Testis (tissue), 3 donors: ENCODE data around the gene RBM45. TPM values are rescaled to one million over a fixed set of nuclear protein-coding genes. Genes with fewer than 3 reads are reported as not detected.

Experiments
- DNase-seq: peaks from one replicate; pipeline ENCODE4 v3.0.0-alpha.2; 2019
- H3K27ac ChIP-seq, 2 donors: fragments of 200-600 bp; sonication (generic); one replicate each; pipeline ENCODE4 v1.5.1; 2019
- H3K27me3 ChIP-seq: fragments of 200-600 bp; sonication (generic); one replicate; pipeline ENCODE4 v1.5.1; 2019
- H3K36me3 ChIP-seq: fragments of 200-600 bp; sonication (generic); one replicate; pipeline ENCODE4 v1.5.1; 2017; ENCODE audit warnings: low read depth; ENCODE audit errors: missing control alignments
- H3K4me1 ChIP-seq: fragments of 200-600 bp; sonication (generic); one replicate; pipeline ENCODE4 v1.5.1; 2019
- H3K4me3 ChIP-seq, 2 donors: fragments of 200-600 bp; sonication (generic); one replicate each; pipeline ENCODE4 v1.5.1; 2017 to 2019
- H3K9me3 ChIP-seq: fragments of 200-600 bp; sonication (generic); one replicate; pipeline ENCODE4 v1.5.1; 2017
- POLR2A ChIP-seq: fragments of 450-650 bp; IDR thresholded peaks from one replicate; pipeline ENCODE4 v1.6.1; 2017; ENCODE audit warnings: antibody characterized with exemption, mild to moderate bottlenecking, moderate library complexity
- WGBS, 2 donors: methylation state at CpG; one replicate each; pipeline ENCODE4 v1.1.5; 2018; 5-methylcytosine and 5-hydroxymethylcytosine counted together
- intact Hi-C: fragments of 100-400 bp; cut with DNase I; formaldehyde crosslinking; loops from one replicate; pipeline ENCODE4 v1.15.1; 2023; ENCODE audit warnings: low total_unique reads
- polyA plus RNA-seq: library from polyadenylated mRNA; stranded (reverse); fragments of 350-450 nt; fragmentation: Illumina TruSeq; extraction: RNeasy Lipid Tissue Mini Kit (QIAGEN cat#74804); gene quantifications from one replicate; pipeline ENCODE4 v1.2.3, GENCODE V29; 2014; ENCODE audit warnings: low read depth, low replicate concordance; ENCODE audit not compliant: insufficient read depth
- small RNA-seq, 2 donors: library from RNA; depleted of rRNA; stranded (forward); fragments of <200 nt; gene quantifications; one replicate each; pipeline ENCODE3, GENCODE V24; 2016
- total RNA-seq, 2 donors: library from RNA; depleted of rRNA; stranded (reverse); fragments of >200 nt; gene quantifications; one replicate each; pipeline ENCODE4 v1.2.3, GENCODE V29; 2016
- TF ChIP-seq, protein P1 (sequence below), 3 experiments: fragments of 450-650 bp in 2 of 3; fragments of 200-600 bp in 1 of 3; sonication (generic) in 1 of 3; IDR thresholded peaks; one replicate each; pipeline ENCODE4 v1.5.1; 2016 to 2019; ENCODE audit warnings: antibody characterized with exemption in 3 of 3, mild to moderate bottlenecking in 2 of 3, moderate library complexity in 1 of 3

The RBM45 gene
- total and polyA plus RNA-seq, 3 donors from 2014 or later = 11.2 to 26.8 (median 18.6) TPM

- DNase-seq = no peak
- Histone ChIP-seq H3K4me3 (no peak overlapping the region), H3K27me3 (no peaks in the 10 kb centered on the region), H3K36me3 (no peaks in the 10 kb centered on the region), H3K4me1 (no peaks in the 10 kb centered on the region), H3K27ac (no peak overlapping the region), H3K9me3 (no peaks in the 10 kb centered on the region)
- intact Hi-C loops = no loop called here
- 86 to 95% methylated on average over 1 of the region's 1 CpG for WGBS, 2 donors
- TF ChIP-seq, protein P1, sequence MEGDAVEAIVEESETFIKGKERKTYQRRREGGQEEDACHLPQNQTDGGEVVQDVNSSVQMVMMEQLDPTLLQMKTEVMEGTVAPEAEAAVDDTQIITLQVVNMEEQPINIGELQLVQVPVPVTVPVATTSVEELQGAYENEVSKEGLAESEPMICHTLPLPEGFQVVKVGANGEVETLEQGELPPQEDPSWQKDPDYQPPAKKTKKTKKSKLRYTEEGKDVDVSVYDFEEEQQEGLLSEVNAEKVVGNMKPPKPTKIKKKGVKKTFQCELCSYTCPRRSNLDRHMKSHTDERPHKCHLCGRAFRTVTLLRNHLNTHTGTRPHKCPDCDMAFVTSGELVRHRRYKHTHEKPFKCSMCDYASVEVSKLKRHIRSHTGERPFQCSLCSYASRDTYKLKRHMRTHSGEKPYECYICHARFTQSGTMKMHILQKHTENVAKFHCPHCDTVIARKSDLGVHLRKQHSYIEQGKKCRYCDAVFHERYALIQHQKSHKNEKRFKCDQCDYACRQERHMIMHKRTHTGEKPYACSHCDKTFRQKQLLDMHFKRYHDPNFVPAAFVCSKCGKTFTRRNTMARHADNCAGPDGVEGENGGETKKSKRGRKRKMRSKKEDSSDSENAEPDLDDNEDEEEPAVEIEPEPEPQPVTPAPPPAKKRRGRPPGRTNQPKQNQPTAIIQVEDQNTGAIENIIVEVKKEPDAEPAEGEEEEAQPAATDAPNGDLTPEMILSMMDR (IDR thresholded peaks at IDR 0.05) = no peak
- no peak for TF ChIP-seq POLR2A
These were observed 51.7 kb downstream of the RBM45 start for GRCh38 chr2:178163911-178164310.

GRCh38 chr2:178173657-178174056, 61.4 kb downstream of the RBM45 start:
- no peak for TF ChIP-seq POLR2A
- TF ChIP-seq, protein P1 (IDR thresholded peaks at IDR 0.05) = no peak
- 97 to 98% methylated on average over 1 of the region's 1 CpG for WGBS, 2 donors
- Histone ChIP-seq H3K4me1 (no peaks in the 10 kb centered on the region), H3K9me3 (no peaks in the 10 kb centered on the region), H3K27me3 (no peaks in the 10 kb centered on the region), H3K36me3 (no peaks in the 10 kb centered on the region), H3K27ac (no peak overlapping the region), H3K4me3 (no peak overlapping the region)
- intact Hi-C loops = no loop called here
- DNase-seq = no peak

DNA sequence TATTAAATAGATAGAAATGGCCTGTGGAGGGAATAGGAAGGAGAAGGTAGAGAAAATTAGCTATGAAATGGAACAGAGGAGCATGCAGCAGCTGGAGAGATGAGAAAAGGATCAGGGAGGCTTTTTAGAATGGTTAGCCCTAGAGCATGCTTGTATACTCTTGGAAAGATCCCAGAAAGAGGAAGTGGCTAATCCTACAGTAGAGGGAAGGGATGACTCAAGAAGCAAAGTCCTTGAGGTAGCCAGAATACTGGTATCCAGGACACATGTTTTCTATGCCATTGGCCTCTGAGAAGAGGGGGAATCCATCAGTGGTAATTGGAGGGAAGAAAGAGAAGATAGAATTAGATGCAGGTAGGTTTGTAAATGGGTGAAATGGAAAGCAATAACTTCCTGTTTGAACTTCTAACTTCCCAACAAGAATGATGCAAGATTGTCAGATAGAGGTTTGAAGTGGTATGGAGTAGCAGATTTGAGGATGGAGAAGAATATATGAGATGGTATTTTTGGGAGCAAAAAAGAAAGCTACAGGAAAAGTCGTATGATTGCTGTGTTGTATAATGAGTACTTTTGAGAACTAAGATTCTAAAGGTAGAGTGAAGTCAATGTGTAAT, 64.9 kb downstream of the RBM45 start:
- no peak for DNase-seq
- no peaks in the 10 kb centered on the region for H3K36me3 ChIP-seq
- intact Hi-C loops = no loop called here
- WGBS, 2 donors = 90 to 94% methylated on average over 1 of the region's 1 CpG
- TF ChIP-seq, protein P1 (IDR thresholded peaks at IDR 0.05) = no peak
- no peak for TF ChIP-seq POLR2A
- no peaks in the 10 kb centered on the region for H3K27me3 ChIP-seq
- no peak overlapping the region for H3K27ac ChIP-seq
- H3K4me1 ChIP-seq = no peaks in the 10 kb centered on the region
- H3K9me3 ChIP-seq = no peaks in the 10 kb centered on the region
- no peak overlapping the region for H3K4me3 ChIP-seq

Small RNAs within 50 kb of the gene (small RNA-seq; reads per million reads assigned to genes)
- gene AC011998.1 (0 reads per million in 2 donors), gene RNU5E-9P (0 to 0.09 reads per million in 2 donors)

Other genes with a start within 250 kb of the RBM45 start
- 1 to 10 TPM; 2.2 to 3.3 TPM for gene PDE11A, start 39.7 kb upstream of the RBM45 start, total RNA-seq
- 7.8 TPM for gene PDE11A, start 39.7 kb upstream of the RBM45 start, polyA plus RNA-seq
- 1 to 10 TPM; 2.6 to 3.8 TPM for gene OSBPL6, start 82.1 kb downstream of the RBM45 start, total RNA-seq
- gene OSBPL6, start 82.1 kb downstream of the RBM45 start, polyA plus RNA-seq = 1.7 TPM